ENCODE results near the gene ACTR3.

GRCh38 chr2:113920996-113921395 lies 31.1 kb downstream of the ACTR3 start:
- TF ChIP-seq CTCF (IDR thresholded peaks at IDR 0.05; ENCODE audit: low read depth, low read length, poor library complexity, severe bottlenecking): no peak
- TF ChIP-seq EZH2phosphoT487 (IDR thresholded peaks at IDR 0.05; ENCODE audit: borderline replicate concordance, low read length): no peak
